Stimulated activated CD4-positive, alpha-beta T cell treated with anti-CD3 and anti-CD28 coated beads, Interleukin-4, amount 100 ng/mL, for 24 hours (primary cell): ENCODE data around the gene ABLIM3.
A peak's percentile ranks its signal among the peaks of the same experiment; 100 is the strongest.
"Not testable (repeated sequence)": the region's sequence is repeated elsewhere in the genome, so short reads cannot be mapped to it uniquely, and the experiment has no call there.

ENCODE experiments used
- DNase-seq: peaks from one replicate; pipeline ENCODE4 v3.0.0-alpha.2; 2020

Gene ABLIM3

DNA sequence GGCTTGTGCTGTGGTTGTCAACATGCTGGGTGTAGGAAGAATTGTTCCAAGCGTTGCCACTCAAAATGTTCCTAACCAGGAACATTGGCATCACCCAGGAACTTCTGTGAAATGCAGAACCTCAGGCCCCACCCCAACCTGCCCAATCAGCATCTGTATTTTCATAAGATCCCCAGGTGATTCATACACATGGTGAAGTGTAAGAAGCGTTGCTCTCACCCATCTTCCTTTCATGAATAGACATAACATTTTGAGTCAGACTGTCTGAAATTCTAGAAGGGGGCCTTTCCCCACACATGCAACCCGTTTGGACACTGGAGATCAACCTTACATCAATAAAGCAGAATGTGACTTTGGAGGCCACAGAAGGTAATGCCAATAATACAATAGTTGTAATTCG lies 121.0 kb downstream of the ABLIM3 start:
- DNase-seq = no peak

DNA sequence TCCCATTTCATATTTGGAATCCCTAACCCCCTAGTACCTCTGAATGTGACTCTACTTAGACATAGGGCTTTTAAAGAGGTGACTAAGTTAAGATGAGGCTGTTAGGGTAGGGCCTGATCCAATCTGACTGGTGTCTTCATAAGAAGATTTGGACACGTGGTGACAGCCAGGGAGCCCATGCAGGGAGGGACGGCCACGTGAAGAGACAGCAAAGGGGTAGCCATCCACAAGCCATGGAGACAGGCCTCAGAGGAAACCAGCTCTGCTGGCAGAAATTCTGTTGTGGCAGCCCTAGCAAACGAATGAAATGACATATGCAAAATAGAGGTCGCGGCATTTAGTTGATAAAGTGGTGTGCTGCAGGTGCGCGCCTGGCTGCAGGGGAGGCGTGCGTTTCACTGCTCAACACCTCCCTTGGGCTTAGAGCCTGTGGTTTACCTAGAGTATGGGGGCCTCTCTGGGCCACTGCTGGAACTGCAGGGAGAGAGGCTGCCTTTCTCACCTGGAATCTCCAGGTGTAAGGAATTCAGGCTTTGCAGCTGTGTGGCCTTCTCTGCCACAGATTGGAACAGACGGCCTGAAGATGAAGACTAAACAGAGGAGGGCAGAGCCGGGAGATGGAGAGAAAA lies 123.3 kb downstream of the ABLIM3 start:
- DNase-seq = peak; percentile 32

DNA sequence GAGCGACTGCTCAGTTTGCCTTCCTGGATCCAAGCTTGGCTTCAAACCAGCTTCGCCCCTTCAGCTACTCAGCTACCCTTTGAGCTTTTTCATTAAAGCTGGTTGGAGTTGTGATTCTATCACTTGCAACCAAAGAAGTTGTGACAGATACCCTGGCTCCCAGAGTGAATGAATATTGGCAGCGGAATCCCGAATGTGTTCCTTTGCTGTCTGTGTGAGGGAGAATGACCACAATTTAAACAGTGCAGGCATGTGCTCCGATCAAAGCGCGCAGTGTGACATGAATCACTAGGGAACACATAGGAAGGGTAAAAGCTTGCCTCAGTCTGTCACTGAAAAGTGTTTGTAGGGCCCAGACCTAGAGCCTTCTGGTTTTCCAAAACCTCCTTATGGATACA lies 123.8 kb downstream of the ABLIM3 start:
- DNase-seq = no peak

DNA sequence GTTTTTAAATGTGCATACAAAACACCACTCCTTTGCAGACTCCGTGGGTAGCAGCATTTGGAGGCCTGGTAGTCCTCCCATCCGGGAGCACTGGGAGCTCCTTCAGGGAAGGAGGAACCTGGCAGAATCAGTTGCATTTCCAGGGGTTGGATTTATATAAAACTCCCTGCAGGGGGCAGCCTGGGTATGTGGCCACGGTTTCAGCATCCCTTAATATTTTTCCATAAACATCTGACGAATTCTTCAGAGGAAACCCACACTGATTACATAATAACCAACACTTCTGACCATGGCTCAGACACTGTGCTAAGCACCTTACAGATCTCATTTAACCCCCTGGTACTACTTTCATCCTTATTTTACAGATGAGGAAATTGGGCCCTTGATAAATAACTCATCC lies 124.3 kb downstream of the ABLIM3 start:
- DNase-seq = no peak

DNA sequence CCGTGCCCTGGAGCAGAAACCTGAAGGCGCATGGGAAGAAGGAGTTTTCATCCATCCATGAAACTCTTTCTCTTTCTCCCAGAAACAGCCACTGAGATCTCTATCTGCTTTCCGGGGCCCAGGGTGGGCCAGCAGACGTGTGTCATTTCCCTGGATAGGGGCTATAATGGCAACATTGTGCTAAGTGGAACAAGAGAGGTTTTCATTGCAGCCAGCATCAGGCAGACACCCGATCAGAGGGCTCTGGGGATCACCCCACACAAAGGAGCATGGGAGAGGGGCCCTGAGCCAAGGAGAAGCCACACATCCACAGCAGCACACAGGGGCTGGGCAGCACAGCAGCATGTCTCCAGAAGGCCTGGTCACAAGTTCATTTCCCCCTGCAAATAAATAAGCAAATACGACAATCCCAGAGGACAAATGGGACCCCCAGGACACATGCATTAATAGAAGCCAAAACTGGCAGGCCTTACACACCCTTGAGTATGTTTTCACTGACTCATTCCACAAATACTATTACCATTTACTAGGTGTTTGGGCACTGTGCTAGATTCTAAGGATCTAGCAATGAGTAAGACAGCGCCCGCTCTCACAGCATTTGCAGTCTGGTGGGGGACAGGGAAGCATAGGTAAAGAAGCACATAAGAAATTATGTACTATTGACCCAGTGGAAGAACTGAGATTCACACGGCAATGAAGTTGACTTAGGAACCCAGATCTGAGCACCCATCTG lies 126.1 kb downstream of the ABLIM3 start:
- DNase-seq = no peak

DNA sequence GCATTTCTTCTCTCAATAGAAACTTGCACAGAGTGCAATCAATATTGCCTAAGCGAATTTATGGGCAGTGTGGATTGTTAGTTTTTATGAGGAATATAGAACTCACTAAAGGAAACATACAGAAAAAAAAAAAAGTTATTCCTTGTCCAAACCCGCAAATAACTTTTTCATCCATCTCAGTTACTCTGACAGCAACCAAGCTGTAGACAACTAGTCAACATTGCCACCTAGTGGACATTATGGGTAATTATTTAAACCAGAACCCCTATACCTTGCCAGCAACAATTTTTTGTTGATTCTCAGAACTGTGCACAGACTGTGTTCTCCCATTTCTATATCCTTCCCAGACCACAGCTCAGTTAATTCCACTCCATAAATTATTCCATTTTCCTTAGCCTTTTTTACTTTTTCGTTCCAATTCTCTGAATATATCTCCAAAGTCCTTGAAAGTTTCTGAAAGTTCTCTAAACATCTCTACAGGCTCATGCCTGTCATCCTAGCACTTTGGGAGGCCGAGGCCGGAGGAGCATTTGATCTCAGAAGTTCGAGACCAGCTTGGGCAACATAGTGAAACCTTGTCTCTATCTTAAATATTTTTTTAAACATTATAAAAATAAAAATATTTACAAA lies 127.8 kb downstream of the ABLIM3 start:
- DNase-seq = no peak

DNA sequence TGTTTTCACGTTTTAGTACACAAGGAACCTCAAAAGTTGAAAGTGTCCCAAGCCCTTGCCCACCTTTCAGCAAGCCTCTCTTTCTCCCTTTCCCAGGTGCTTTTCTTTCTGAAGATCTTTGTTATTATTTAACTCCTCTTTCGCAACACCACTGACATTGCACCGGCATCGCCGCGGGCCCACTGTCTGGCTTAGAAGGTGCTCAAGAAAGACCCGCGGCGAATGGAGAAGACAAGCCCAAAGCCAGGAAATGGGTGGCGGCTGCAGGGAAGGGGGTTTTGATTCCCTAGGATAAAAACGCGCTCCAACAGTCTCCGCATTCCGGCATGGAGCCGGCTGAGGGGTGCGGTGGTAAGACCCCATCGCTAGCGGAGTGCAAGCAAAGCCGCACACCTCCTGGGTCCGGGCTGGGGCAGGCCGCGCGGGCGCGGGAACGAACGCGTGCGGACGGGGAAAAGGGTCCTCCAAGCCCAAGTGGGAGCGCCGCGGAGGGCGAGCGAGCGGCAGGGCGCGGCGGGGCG lies 130.0 kb downstream of the ABLIM3 start:
- no peak for DNase-seq

DNA sequence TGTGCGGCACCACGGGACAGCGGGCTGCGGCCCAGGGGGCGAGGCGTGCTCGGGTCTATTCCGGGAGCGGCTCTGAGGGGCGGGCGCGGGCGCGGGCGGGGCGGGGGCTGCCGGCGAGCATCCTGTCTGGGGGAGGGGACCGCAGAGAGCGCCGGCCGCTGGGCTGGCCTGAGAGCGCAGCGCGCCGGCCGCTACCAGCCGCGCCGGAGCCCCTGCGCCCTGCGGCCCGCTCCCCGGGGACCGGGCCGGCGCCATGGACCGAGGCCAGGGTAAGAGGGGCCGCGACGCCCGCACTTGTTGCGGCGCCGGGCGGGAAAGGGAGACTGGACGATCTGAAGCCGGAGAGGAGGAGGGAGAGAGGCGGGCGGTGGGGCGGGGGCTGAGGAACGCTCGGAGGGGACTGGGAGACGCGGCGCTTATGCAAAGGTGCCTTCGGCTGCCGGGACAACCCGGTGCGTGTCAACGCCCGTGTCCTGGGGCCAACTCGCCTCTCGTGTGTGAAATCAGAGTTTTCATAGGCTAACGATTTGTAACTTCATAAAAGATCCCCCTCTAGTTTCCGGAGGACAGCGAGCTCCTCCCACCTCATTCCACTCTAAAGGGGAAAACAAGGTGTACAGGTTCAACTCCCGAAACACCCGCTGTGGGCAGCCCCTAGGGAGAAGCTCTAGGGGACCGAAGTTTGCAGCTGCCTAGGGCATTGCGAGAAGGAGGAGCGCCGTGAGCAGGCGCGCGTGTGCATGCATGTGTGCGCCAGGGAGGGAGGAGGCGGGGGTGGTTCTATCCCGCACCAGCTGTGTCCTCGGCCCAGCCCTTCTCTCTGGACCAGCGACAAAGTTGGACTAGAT lies 130.6 kb downstream of the ABLIM3 start, which contains the start of gene AFAP1L1:
Gene AFAP1L1, plus strand, starts transcription at position 144 of the 848 bp plus-strand sequence. Its CDS starts 110 bp downstream, at position 254.
- DNase-seq = peak; percentile 11

DNA sequence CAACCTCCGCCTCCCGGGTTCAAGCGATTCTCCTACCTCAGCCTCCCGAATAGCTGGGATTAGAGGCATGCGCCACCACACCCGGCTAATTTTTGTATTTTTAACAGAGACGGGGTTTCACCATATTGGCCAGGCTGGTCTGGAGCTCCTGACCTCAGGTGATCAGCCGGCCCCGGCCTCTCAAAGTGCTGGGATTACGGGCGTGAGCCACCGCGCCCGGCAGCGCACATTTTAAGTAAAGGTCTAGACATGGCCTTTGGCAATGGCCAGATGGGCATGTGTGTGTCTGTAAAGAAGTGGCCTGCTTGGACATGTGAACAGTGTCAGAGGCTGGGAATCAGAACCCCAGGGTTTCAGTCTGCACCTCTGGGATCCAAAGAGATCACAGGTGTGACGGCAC lies 131.5 kb downstream of the ABLIM3 start:
- DNase-seq = not testable (repeated sequence)

DNA sequence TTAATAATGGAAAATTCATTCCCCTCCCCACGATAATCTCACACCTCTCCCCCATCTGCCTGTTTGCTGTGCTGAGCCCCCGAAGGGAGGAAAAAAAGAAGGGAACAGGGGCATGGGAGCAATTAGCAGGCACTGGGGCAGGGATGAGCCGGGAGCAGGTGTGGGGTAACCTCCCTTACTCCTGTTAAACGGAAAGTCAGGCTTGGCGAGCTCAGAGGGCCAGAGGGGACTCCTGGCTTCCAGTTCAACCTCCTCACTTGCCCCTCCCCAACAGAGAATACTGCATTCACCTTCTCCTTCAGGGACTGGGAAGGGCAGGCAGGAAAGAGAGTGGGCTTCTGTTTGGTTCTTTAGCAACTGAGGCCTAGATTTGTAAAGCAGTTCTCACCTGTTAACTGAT lies 131.9 kb downstream of the ABLIM3 start:
- DNase-seq = no peak

DNA sequence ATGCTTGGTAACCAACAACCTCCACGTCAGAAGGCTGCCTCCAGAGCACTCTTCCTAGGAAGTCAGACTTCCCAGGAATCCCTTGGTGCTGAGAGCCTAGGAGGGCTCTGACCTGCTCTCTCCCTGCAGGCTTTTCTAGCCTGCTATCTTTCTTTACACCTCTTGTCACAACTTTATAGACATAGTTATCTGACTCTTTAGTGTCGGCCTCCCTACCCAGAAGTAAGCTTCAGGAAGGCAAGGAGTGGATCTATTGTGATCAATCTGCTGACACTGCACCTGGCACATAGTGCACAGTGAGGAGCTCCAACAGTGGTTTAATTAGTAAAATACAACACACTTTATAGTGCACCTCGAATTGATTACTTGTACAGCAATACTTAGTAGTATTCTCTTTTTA lies 132.7 kb downstream of the ABLIM3 start:
- DNase-seq = no peak

DNA sequence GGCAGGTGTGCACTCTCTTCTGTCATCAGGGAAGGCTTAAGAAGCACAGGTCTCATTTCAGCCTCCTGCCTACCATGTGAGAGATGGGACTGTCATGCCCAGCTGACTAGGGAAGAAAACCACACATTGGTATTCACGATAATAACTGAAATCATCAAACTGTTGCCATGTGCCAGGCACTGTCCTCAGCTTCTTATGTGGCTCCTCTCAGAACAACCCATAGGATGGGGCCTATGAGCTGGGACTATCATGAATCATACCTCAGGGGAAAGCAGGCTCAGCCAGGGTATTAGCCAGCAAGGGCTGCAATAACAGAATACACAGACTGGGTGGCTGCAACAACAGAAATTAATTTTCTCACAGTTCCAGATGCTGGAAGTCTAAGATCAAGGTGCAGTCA lies 133.6 kb downstream of the ABLIM3 start:
- no peak for DNase-seq

DNA sequence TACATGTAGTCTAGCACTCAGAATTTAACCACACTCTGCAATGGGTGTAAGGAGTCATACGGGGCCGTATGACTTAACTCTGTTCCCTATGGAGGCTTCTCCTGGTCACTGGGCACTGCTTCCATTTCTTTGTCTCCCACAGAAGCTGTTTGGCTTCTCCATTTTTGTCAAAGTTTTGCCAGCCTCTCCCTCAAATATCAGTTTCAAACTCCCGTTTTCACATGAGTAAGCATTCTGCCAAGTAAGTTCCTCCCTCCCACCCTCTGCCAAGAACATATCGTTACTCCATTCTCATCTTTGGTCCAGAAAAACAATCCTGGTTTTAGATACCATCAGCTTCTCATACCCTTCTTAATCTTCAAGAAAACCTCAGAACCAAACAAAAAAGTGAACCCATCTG lies 136.5 kb downstream of the ABLIM3 start:
- no peak for DNase-seq

DNA sequence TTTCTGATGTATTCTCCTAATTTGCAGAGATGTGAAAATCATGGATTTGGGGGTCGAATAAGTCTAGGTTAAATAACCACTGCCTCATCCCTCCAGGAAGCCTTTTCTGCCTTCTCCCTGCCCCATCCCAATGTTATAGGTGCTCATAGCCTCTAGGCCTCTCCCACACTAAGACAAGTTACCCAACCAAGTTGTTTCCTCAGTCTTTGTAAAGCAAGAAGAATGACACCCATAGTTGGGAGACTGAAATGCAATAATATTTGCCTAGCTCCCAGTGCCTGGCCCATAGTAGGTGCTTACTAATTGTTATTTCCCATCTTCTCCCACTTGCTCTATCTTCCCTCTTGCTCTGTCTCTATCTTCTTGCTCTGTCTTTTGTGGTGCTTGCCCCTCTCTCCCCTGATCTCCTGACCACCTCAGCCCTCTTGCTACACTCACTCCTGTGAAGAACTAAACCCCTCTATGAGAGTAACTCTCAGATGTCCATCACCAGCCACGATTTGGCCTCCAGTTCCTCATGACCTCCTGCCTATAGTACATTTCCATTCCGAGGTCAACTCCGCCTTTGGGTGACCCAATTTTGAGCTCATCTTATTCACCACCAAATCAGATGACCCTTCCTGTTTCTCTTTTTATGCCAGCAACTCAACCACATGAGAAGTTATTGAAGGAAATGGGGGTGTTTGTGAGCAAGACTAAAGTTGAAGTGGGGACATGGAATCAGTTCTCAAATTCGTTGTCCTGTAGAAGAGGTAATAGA lies 137.3 kb downstream of the ABLIM3 start:
- no peak for DNase-seq

DNA sequence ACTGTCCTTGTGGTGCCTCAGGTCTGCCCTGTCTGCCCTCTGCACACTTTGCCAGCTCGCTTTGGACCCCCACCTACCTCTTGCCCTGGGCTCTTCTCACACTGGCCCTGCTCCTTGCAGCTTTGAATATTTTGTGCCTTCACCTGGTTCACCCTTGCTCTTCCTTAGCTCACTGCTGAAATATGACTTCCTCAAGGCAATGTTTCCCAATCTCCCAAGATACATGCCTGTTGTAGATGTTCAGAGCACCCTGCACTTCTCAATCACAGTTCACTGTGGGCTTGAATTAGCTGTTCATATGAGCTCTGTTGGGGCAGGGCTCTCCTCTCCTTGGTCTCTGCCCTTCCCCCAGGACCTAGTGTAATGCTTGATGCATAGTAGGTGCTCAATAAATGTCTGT lies 138.4 kb downstream of the ABLIM3 start:
- no peak for DNase-seq

DNA sequence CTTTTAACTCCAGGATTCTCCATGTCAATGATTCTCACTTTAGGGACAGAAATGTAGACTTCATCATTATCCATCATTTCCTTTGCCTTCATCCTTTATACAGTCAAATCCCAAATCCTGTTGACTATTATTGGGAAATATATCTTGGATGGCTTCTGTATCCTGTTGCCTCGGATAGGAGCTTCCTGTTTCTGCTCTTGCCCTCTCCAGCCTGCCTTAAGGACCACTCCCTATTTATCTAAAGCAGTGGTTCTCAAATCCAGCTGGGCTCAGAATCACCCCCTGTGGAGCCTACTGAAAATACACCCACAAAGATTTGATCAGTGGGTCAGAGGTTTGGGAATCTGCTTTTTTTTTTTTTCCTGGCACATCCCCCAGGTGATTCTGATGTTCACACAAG lies 138.8 kb downstream of the ABLIM3 start:
- no peak for DNase-seq

DNA sequence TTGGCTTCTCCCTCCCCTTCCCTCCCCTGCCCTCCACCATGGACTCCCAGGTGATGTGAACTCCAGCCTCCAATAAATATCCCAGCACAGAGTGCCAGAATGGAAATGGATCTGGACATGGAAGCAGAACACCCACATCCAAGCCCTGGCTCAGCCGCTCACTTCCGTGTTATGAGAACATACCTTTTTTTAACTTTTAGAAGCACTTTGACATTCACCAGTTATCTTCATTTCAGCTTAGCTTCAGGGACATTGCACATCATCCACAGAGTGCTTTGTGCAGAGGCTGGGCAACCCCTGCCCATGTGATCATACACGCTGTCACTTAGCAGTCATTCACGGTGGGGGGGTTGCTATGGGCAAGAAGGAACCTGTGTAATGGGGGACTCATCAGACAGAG lies 139.5 kb downstream of the ABLIM3 start:
- DNase-seq = no peak

DNA sequence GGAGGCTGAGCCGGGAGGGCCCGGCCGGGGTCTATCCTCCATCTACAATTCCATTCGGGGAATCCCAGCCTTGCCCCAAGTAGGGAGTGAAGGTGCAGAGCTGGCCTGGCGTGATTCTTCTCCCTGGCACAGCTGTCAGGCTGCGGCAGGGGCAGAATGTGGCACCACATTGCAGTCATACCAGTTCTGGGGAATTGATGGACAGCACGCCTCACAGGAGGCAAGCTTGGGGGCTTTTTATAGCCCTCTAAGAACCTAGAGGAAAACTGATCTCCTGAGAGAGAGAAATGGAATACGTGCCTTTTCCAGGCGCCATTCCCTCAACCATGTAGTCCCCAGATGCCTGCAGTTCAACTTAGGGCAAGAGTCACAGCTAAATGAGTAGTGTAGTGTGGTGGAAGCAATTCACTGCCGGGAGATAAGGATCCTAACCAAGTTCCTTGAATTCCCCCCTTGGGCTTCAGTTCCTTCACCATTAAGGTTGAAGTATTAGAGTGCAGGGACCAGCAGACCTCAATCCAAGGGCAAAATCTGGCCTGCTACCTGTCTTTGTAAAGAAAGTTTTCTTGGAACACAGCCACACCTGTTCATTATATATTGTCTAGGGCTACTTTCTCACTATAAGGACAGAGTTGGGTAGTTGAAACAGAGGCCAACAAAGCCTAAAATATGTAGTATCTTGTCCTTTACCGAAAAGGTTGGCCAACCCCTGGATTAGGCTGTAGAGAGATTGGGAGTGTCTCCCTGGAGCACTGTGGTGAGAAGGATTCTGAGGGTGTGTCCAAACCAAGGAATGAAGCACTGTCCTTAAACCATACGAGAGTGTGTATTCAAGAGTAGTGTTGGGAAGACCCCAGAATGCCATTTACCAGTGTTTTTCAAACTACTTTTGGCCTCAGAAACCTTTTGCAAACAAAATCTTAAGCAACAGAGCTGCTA lies 141.0 kb downstream of the ABLIM3 start:
- no peak for DNase-seq

DNA sequence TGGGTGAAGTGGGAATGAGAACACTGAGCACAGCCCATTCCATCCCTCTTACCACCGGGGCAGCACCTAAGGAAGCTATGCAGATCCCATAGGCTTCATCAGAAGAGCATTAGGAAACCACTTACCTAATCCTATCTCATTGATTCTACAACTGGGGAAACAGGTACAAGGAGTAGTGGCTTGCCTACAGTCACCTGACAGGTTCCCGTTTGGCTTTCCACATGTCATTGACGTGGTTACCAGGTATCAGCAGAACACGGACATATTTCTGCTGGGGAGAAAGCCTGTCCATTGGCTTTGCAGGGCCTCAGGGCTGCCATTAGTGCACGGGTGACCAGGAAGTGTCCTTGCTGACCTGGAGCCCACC lies 141.7 kb downstream of the ABLIM3 start:
- DNase-seq = no peak

DNA sequence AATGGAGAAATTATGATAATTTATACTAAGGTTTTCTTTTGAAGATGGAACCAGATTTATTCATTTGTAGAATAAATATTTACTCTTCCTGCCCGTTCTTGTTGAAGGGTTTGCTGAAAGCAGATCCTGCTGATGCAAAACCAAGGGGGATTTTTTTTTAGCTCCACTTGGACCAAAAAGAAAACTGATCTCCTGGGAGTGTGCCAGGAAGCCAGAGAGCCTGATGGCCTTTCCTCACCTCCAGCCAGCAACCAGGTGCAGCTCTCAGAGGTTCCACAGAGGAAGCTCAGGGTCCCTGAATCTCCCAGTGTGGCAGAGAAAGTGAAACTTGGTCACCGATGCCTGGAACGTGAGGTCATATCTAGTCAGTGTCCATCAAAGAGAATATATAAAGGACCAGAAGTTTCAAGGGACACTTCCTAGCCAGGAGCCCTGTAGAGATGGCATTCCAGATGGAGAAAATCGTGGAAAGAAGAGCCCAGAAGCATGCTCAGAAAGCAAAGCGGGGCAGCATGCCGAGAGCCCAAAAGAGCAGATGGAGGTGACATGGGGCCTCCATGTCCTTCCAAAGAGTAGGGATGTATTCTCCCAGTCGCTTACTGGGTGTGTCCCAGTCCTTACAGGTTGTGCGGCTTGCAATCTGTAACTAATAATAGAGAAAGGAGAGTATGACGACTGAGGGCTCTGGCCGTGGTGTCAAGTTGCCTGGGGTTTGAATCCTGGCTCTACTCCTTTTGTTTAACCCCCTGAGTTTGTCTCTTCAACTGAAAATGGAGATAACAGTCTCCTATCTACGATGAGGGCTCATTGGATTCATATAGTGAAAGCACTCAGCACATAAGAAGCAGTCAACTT lies 142.6 kb downstream of the ABLIM3 start:
- DNase-seq = no peak
